Lower lobe of right lung (tissue), 2 donors: ENCODE results near the gene CGREF1. TPM values are rescaled to one million over a fixed set of nuclear protein-coding genes. Genes with fewer than 3 reads are reported as not detected.
"Not testable (repeated sequence)": the region's sequence is repeated elsewhere in the genome, so short reads cannot be mapped to it uniquely, and the experiment has no call there.

Source experiments
- ATAC-seq, 2 donors: fragments of 200-7000 bp; cut with Tn5 transposase; one replicate each; pipeline ENCODE4 v1.9.1; 2020 to 2022; ENCODE audit warnings: mild to moderate bottlenecking in 2 of 2, moderate library complexity in 2 of 2
- DNase-seq: peaks from one replicate; pipeline ENCODE4 v3.0.0-alpha.2; 2020
- H3K27ac ChIP-seq: fragments of 200-600 bp; one replicate; pipeline ENCODE4 v1.8.0; 2022
- H3K27me3 ChIP-seq: fragments of 200-600 bp; one replicate; pipeline ENCODE4 v1.8.0; 2022; ENCODE audit warnings: low read depth
- H3K36me3 ChIP-seq: fragments of 200-600 bp; one replicate; pipeline ENCODE4 v1.8.0; 2022; ENCODE audit warnings: mild to moderate bottlenecking
- H3K4me1 ChIP-seq: fragments of 200-600 bp; one replicate; pipeline ENCODE4 v1.8.0; 2022
- H3K4me3 ChIP-seq: fragments of 200-600 bp; one replicate; pipeline ENCODE4 v1.8.0; 2022; ENCODE audit warnings: mild to moderate bottlenecking
- H3K9me3 ChIP-seq: fragments of 200-600 bp; one replicate; pipeline ENCODE4 v1.8.0; 2022
- CTCF ChIP-seq: fragments of 200-600 bp; IDR thresholded peaks from one replicate; pipeline ENCODE4 v1.8.0; 2022; ENCODE audit warnings: antibody characterized with exemption, mild to moderate bottlenecking
- intact Hi-C: fragments of 100-400 bp; cut with DNase I; formaldehyde crosslinking; loops from one replicate; pipeline ENCODE4 v1.11.0; 2022
- total RNA-seq: library from RNA; stranded (reverse); fragmentation: NEBNext Ultra II Directional; extraction: Animal tissue kit (Norgen Biotek cat#: 25700); gene quantifications from one replicate; pipeline ENCODE4 v1.2.1, GENCODE V29; 2021
- donor health status: DM: no; HTN: yes; CAD: no; lungs with severe emphysema.

Gene CGREF1
- total RNA-seq, 1 donor from 2014 or later = 0.74 TPM

GRCh38 chr2:27125104-27125503 is 6.2 kb upstream of the CGREF1 start:
- Histone ChIP-seq H3K27me3 (no peaks in the 10 kb centered on the region), H3K9me3 (no peaks in the 10 kb centered on the region), H3K4me1 (peaks cover 6% of the 10 kb centered on the region), H3K36me3 (peaks cover 9% of the 10 kb centered on the region), H3K4me3 (no peak overlapping the region), H3K27ac (no peak overlapping the region)
- ATAC-seq (no peak), DNase-seq (no peak)
- no peak for TF ChIP-seq CTCF
- intact Hi-C loops = no loop called here

GRCh38 chr2:27123302-27124150 is 4.6 kb upstream of the CGREF1 start, which contains the start of gene ABHD1:
Gene ABHD1 (plus strand): TSS chr2:27123815. CDS start chr2:27123949, 134 bp downstream.
- peak within 1 kb of the TSS; percentile 58 for H3K4me3 ChIP-seq
- peaks cover 12% of the 10 kb centered on the region for H3K4me1 ChIP-seq
- H3K9me3 ChIP-seq = no peaks in the 10 kb centered on the region
- DNase-seq (peak; percentile 82), ATAC-seq (peak; percentile 87 to 93)
- TF ChIP-seq CTCF = peak; percentile 10
- H3K27me3 ChIP-seq = peaks cover 1% of the 10 kb centered on the region
- intact Hi-C loops = no loop called here
- H3K27ac ChIP-seq = peak within 1 kb of the TSS; percentile 31
- no peaks in the 10 kb centered on the region for H3K36me3 ChIP-seq

GRCh38 chr2:27122791-27123190 is 3.9 kb upstream of the CGREF1 start:
- Histone ChIP-seq H3K9me3 (no peaks in the 10 kb centered on the region), H3K27ac (peak overlapping the region; percentile 31), H3K27me3 (peaks cover 9% of the 10 kb centered on the region), H3K36me3 (no peaks in the 10 kb centered on the region), H3K4me1 (peaks cover 15% of the 10 kb centered on the region), H3K4me3 (peak overlapping the region; percentile 58)
- no peak for TF ChIP-seq CTCF
- DNase-seq (no peak), ATAC-seq (no peak)
- intact Hi-C loops = no loop called here

GRCh38 chr2:27121906-27122305 is 3.0 kb upstream of the CGREF1 start:
- ATAC-seq = no peak

GRCh38 chr2:27119330-27119670 is 372 bp upstream of the CGREF1 start:
- H3K4me1 ChIP-seq = peaks cover 15% of the 10 kb centered on the region
- peak overlapping the region; percentile 40 for H3K4me3 ChIP-seq
- H3K9me3 ChIP-seq, ATAC-seq, intact Hi-C loops, DNase-seq, H3K36me3 ChIP-seq, H3K27ac ChIP-seq: not testable (repeated sequence)
- H3K27me3 ChIP-seq = peaks cover 16% of the 10 kb centered on the region

More at GRCh38 chr2:27121906-27122305, 3.0 kb upstream of the CGREF1 start:
- H3K27me3 ChIP-seq = peaks cover 15% of the 10 kb centered on the region
- H3K36me3 ChIP-seq = no peaks in the 10 kb centered on the region
- H3K4me1 ChIP-seq = peaks cover 15% of the 10 kb centered on the region
- DNase-seq = no peak
- no peaks in the 10 kb centered on the region for H3K9me3 ChIP-seq
- H3K4me3 ChIP-seq = no peak overlapping the region
- TF ChIP-seq CTCF = no peak
- intact Hi-C loops = no loop called here
- H3K27ac ChIP-seq = no peak overlapping the region

GRCh38 chr2:27117995-27118524 is 868 bp downstream of the CGREF1 start:
- no peak overlapping the region for H3K27ac ChIP-seq
- H3K4me1 ChIP-seq = peaks cover 13% of the 10 kb centered on the region
- intact Hi-C loops = no loop called here
- peaks cover 16% of the 10 kb centered on the region for H3K27me3 ChIP-seq
- peak overlapping the region; percentile 40 for H3K4me3 ChIP-seq
- H3K9me3 ChIP-seq = no peaks in the 10 kb centered on the region
- no peaks in the 10 kb centered on the region for H3K36me3 ChIP-seq
- TF ChIP-seq CTCF = no peak
- no peak for ATAC-seq
- no peak for DNase-seq
